Lower lobe of right lung (tissue), 2 donors: ENCODE results near the gene SOBP. TPM values are rescaled to one million over a fixed set of nuclear protein-coding genes. Genes with fewer than 3 reads are reported as not detected.

Experiments used
- ATAC-seq, 2 donors: fragments of 200-7000 bp; cut with Tn5 transposase; one replicate each; pipeline ENCODE4 v1.9.1; 2020 to 2022; ENCODE audit warnings: mild to moderate bottlenecking in 2 of 2, moderate library complexity in 2 of 2
- DNase-seq: peaks from one replicate; pipeline ENCODE4 v3.0.0-alpha.2; 2020
- H3K27ac ChIP-seq: fragments of 200-600 bp; one replicate; pipeline ENCODE4 v1.8.0; 2022
- H3K27me3 ChIP-seq: fragments of 200-600 bp; one replicate; pipeline ENCODE4 v1.8.0; 2022; ENCODE audit warnings: low read depth
- H3K36me3 ChIP-seq: fragments of 200-600 bp; one replicate; pipeline ENCODE4 v1.8.0; 2022; ENCODE audit warnings: mild to moderate bottlenecking
- H3K4me1 ChIP-seq: fragments of 200-600 bp; one replicate; pipeline ENCODE4 v1.8.0; 2022
- H3K4me3 ChIP-seq: fragments of 200-600 bp; one replicate; pipeline ENCODE4 v1.8.0; 2022; ENCODE audit warnings: mild to moderate bottlenecking
- H3K9me3 ChIP-seq: fragments of 200-600 bp; one replicate; pipeline ENCODE4 v1.8.0; 2022
- intact Hi-C: fragments of 100-400 bp; cut with DNase I; formaldehyde crosslinking; loops from one replicate; pipeline ENCODE4 v1.11.0; 2022
- total RNA-seq: library from RNA; stranded (reverse); fragmentation: NEBNext Ultra II Directional; extraction: Animal tissue kit (Norgen Biotek cat#: 25700); gene quantifications from one replicate; pipeline ENCODE4 v1.2.1, GENCODE V29; 2021
- TF ChIP-seq, protein P1 (sequence below): fragments of 200-600 bp; IDR thresholded peaks from one replicate; pipeline ENCODE4 v1.8.0; 2022; ENCODE audit warnings: antibody characterized with exemption, mild to moderate bottlenecking
- donor health status: DM: no; HTN: yes; CAD: no; lungs with severe emphysema.

The SOBP gene
- total RNA-seq, 1 donor from 2014 or later, result 6.9 TPM

- DNase-seq, result no peak
- ATAC-seq, result no peak
- no peaks in the 10 kb centered on the region for H3K4me1 ChIP-seq
- H3K9me3 ChIP-seq, result no peaks in the 10 kb centered on the region
- no peak overlapping the region for H3K4me3 ChIP-seq
- intact Hi-C loops, result no loop called here
- H3K36me3 ChIP-seq, result no peaks in the 10 kb centered on the region
- TF ChIP-seq, protein P1, sequence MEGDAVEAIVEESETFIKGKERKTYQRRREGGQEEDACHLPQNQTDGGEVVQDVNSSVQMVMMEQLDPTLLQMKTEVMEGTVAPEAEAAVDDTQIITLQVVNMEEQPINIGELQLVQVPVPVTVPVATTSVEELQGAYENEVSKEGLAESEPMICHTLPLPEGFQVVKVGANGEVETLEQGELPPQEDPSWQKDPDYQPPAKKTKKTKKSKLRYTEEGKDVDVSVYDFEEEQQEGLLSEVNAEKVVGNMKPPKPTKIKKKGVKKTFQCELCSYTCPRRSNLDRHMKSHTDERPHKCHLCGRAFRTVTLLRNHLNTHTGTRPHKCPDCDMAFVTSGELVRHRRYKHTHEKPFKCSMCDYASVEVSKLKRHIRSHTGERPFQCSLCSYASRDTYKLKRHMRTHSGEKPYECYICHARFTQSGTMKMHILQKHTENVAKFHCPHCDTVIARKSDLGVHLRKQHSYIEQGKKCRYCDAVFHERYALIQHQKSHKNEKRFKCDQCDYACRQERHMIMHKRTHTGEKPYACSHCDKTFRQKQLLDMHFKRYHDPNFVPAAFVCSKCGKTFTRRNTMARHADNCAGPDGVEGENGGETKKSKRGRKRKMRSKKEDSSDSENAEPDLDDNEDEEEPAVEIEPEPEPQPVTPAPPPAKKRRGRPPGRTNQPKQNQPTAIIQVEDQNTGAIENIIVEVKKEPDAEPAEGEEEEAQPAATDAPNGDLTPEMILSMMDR, result no peak
- H3K27ac ChIP-seq, result no peak overlapping the region
- no peaks in the 10 kb centered on the region for H3K27me3 ChIP-seq
These were observed 74.7 kb downstream of the SOBP start for GRCh38 chr6:107564589-107564951.

DNA sequence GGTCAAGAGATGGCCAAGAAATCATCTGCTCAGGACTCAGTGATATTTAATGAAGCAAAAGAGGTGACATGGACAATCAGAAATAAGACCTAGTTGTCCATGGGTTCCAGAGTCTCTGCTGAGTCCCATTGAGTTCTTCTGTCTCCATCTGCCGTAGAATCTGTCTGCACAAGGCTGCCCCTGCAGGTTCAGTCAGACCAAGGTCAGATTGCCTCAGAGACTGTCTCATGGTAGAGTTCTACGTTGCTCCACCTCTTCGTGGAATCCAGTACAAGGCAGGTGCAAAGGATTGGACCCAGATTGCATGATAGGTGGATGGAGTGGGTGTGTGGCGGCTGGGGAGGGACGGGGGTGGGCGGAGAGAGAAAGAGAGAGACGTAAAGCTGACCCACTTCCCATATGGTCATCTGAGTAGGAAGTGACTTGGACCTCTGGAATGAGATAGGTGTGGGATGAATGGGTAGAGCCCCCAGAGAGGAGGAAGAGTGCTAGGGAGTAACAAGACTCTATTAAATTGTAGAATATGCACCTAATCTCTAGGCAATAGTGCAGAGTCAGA, 75.3 kb downstream of the SOBP start:
- no peak overlapping the region for H3K4me3 ChIP-seq
- intact Hi-C loops, result no loop called here
- no peaks in the 10 kb centered on the region for H3K27me3 ChIP-seq
- ATAC-seq (no peak), DNase-seq (no peak)
- H3K27ac ChIP-seq, result no peak overlapping the region
- TF ChIP-seq, protein P1, result no peak
- H3K4me1 ChIP-seq, result no peaks in the 10 kb centered on the region
- no peaks in the 10 kb centered on the region for H3K36me3 ChIP-seq
- H3K9me3 ChIP-seq, result no peaks in the 10 kb centered on the region

GRCh38 chr6:107567643-107568042, 77.7 kb downstream of the SOBP start:
- TF ChIP-seq, protein P1, result no peak
- intact Hi-C loops, result no loop called here
- ATAC-seq (no peak), DNase-seq (no peak)
- no peaks in the 10 kb centered on the region for H3K27me3 ChIP-seq
- no peaks in the 10 kb centered on the region for H3K9me3 ChIP-seq
- no peaks in the 10 kb centered on the region for H3K36me3 ChIP-seq
- H3K4me1 ChIP-seq, result no peaks in the 10 kb centered on the region
- H3K27ac ChIP-seq, result no peak overlapping the region
- H3K4me3 ChIP-seq, result no peak overlapping the region

DNA sequence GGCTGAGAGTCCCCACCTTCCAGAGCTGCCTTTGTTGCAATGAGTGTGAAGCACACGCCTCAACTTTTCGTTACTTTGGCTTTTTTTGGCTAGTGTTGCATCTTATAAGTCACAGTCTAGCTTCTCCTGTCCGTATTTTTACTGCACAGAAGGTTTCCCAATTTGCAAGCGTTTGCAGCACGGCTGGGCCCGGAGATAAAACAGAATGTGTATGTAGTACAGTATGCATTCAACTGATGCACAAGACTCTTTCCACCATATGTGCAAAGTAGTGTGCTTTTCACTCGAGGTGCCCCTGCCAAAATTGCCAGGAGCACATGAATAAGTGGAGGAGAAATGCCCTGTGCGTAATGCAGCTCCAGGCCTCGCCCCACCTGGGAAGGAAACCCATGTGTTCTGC, 79.6 kb downstream of the SOBP start:
- ATAC-seq, result no peak
- H3K36me3 ChIP-seq, result no peaks in the 10 kb centered on the region
- H3K27me3 ChIP-seq, result no peaks in the 10 kb centered on the region
- H3K9me3 ChIP-seq, result no peaks in the 10 kb centered on the region
- no peak overlapping the region for H3K4me3 ChIP-seq
- intact Hi-C loops, result no loop called here
- TF ChIP-seq, protein P1, result no peak
- H3K4me1 ChIP-seq, result no peaks in the 10 kb centered on the region
- DNase-seq, result no peak
- no peak overlapping the region for H3K27ac ChIP-seq

GRCh38 chr6:107571354-107571753, 81.4 kb downstream of the SOBP start:
- H3K27ac ChIP-seq, result no peak overlapping the region
- no peaks in the 10 kb centered on the region for H3K4me1 ChIP-seq
- H3K27me3 ChIP-seq, result no peaks in the 10 kb centered on the region
- no peak for ATAC-seq
- TF ChIP-seq, protein P1, result no peak
- no peak for DNase-seq
- no peaks in the 10 kb centered on the region for H3K9me3 ChIP-seq
- intact Hi-C loops, result no loop called here
- H3K36me3 ChIP-seq, result no peaks in the 10 kb centered on the region
- H3K4me3 ChIP-seq, result no peak overlapping the region

DNA sequence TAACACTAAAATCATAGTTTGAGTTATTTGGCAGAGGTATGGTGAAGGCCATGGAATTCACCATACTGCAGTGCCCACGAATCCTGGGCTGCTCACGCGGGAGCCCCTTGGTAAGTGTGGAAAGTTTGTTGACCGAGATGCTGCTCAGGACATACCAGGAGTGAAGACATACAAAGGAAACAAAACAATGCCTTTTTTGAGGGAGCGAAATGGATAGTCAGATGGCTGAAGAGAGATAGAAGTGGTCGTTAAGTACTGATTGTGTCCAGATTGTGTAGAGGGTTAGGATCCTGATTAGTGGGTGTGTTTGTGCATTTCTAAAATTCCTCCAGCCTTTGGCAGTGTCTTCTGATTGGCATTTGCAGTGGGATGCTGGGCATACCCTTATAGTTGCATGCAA, 83.0 kb downstream of the SOBP start:
- Histone ChIP-seq H3K4me3 (no peak overlapping the region), H3K4me1 (no peaks in the 10 kb centered on the region), H3K27ac (no peak overlapping the region), H3K36me3 (no peaks in the 10 kb centered on the region), H3K27me3 (no peaks in the 10 kb centered on the region), H3K9me3 (no peaks in the 10 kb centered on the region)
- ATAC-seq (no peak), DNase-seq (no peak)
- intact Hi-C loops, result no loop called here
- TF ChIP-seq, protein P1, result no peak
